Liver (tissue), 9 donors: ENCODE data around the gene PITPNC1. TPM values are rescaled to one million over a fixed set of nuclear protein-coding genes. Genes with fewer than 3 reads are reported as not detected.

Experiments used
- DNase-seq: peaks from one replicate; pipeline ENCODE4 v3.0.0-alpha.2; 2017; ENCODE audit warnings: low spot score
- H3K27ac ChIP-seq, 2 donors: one replicate each; pipeline ENCODE4 v1.7.0; 2013; ENCODE audit warnings: inconsistent platforms in 2 of 2, low read length in 2 of 2, control low read depth in 1 of 2, low read depth in 1 of 2, mild to moderate bottlenecking in 1 of 2
- H3K27me3 ChIP-seq, 4 donors: one replicate each; pipeline versions ENCODE4 v1.6.1 to v1.7.0; 2013; ENCODE audit warnings: low read length in 3 of 4, inconsistent platforms in 1 of 4, mild to moderate bottlenecking in 1 of 4, moderate library complexity in 1 of 4; ENCODE audit not compliant: control insufficient read depth in 4 of 4, insufficient read depth in 4 of 4
- H3K36me3 ChIP-seq, 4 donors: one replicate each; pipeline versions ENCODE4 v1.6.1 to v1.7.0; 2013; ENCODE audit warnings: low read length in 3 of 4, mild to moderate bottlenecking in 3 of 4, low read depth in 1 of 4, moderate library complexity in 1 of 4; ENCODE audit not compliant: control insufficient read depth in 4 of 4, insufficient read depth in 3 of 4
- H3K4me1 ChIP-seq, 4 donors: one replicate each; pipeline versions ENCODE4 v1.6.1 to v1.7.0; 2013; ENCODE audit warnings: low read length in 3 of 4, mild to moderate bottlenecking in 3 of 4, moderate library complexity in 1 of 4; ENCODE audit not compliant: control insufficient read depth in 4 of 4, insufficient read depth in 4 of 4
- H3K4me3 ChIP-seq, 3 donors: one replicate each; pipeline versions ENCODE4 v1.6.1 to v1.7.0; 2013; ENCODE audit warnings: low read length in 3 of 3, control low read depth in 1 of 3, low read depth in 1 of 3, mild to moderate bottlenecking in 1 of 3
- H3K9ac ChIP-seq, 2 donors: one replicate each; pipeline ENCODE4 v1.7.0; 2013; ENCODE audit warnings: low read length in 2 of 2, mild to moderate bottlenecking in 2 of 2, moderate library complexity in 2 of 2, control low read depth in 1 of 2, low read depth in 1 of 2
- H3K9me3 ChIP-seq, 4 donors: one replicate each; pipeline versions ENCODE4 v1.6.1 to v1.7.0; 2013; ENCODE audit warnings: low read length in 3 of 4; ENCODE audit not compliant: control insufficient read depth in 4 of 4
- ATF3 ChIP-seq: IDR thresholded peaks from 2 replicates; pipeline ENCODE4 v1.6.1; 2016; ENCODE audit warnings: antibody characterized with exemption
- CTCF ChIP-seq: fragments of 150-350 bp; IDR thresholded peaks from 2 replicates; pipeline ENCODE4 v1.5.1; 2017; ENCODE audit warnings: improper control_type of control experiment, low read depth, low read length; ENCODE audit not compliant: missing input control
- EGR1 ChIP-seq, 2 donors: IDR thresholded peaks; 2 replicates each; pipeline ENCODE4 v1.6.1; 2016 to 2018; ENCODE audit warnings: antibody characterized with exemption in 2 of 2, low read depth in 2 of 2
- GABPA ChIP-seq, 2 donors: IDR thresholded peaks in 1 of 2; conservative IDR thresholded peaks in 1 of 2; 2 replicates each; pipeline ENCODE4 v1.6.1; 2016; ENCODE audit warnings: antibody characterized with exemption in 2 of 2, mild to moderate bottlenecking in 1 of 2, moderate library complexity in 1 of 2
- HNF4A ChIP-seq, 2 donors: conservative IDR thresholded peaks; 2 replicates each; pipeline ENCODE4 v1.6.1; 2016; ENCODE audit warnings: antibody characterized with exemption in 2 of 2, mild to moderate bottlenecking in 2 of 2
- HNF4G ChIP-seq: IDR thresholded peaks from 2 replicates; pipeline ENCODE4 v1.6.1; 2016; ENCODE audit warnings: antibody characterized with exemption
- JUND ChIP-seq, 2 donors: IDR thresholded peaks; 2 replicates each; pipeline ENCODE4 v1.6.1; 2016; ENCODE audit warnings: antibody characterized with exemption in 2 of 2
- MAX ChIP-seq: IDR thresholded peaks from 2 replicates; pipeline ENCODE4 v1.6.1; 2016; ENCODE audit warnings: antibody characterized with exemption
- NR2F2 ChIP-seq: IDR thresholded peaks from 2 replicates; pipeline ENCODE4 v1.6.1; 2016; ENCODE audit warnings: antibody characterized with exemption
- RAD21 ChIP-seq, 2 donors: IDR thresholded peaks; 2 replicates each; pipeline ENCODE4 v1.6.1; 2016; ENCODE audit warnings: antibody characterized with exemption in 2 of 2, mild to moderate bottlenecking in 2 of 2
- REST ChIP-seq: IDR thresholded peaks from 2 replicates; pipeline ENCODE4 v1.6.1; 2016; ENCODE audit warnings: antibody characterized with exemption, mild to moderate bottlenecking
- RXRA ChIP-seq, 2 donors: IDR thresholded peaks; 2 replicates each; pipeline ENCODE4 v1.6.1; 2017 to 2018; ENCODE audit warnings: antibody characterized with exemption in 2 of 2, mild to moderate bottlenecking in 1 of 2
- SP1 ChIP-seq: IDR thresholded peaks from 2 replicates; pipeline ENCODE4 v1.6.1; 2018; ENCODE audit warnings: antibody characterized with exemption, mild to moderate bottlenecking
- YY1 ChIP-seq: IDR thresholded peaks from 2 replicates; pipeline ENCODE4 v1.6.1; 2016; ENCODE audit warnings: antibody characterized with exemption, mild to moderate bottlenecking
- WGBS: extraction: QIAGEN DNeasy Blood & Tissue Kit; methylation state at CpG from one replicate; pipeline ENCODE4 v1.1.7; 2013; 5-methylcytosine and 5-hydroxymethylcytosine counted together
- polyA plus RNA-seq, 2 donors: library from polyadenylated mRNA; stranded (reverse) in 1 of 2; unstranded in 1 of 2; fragments of 200-250 nt in 1 of 2; fragments of >200 nt in 1 of 2; fragmentation: Nextera tagmentation in 1 of 2; extraction: Ambion mirVana in 1 of 2; gene quantifications; one replicate each; pipeline versions ENCODE4 v1.2.1 to v1.2.3, GENCODE V29; 2013 to 2015
- total RNA-seq, 2 donors: library from RNA; depleted of rRNA; stranded (reverse); fragments of >200 nt; gene quantifications; one replicate each; pipeline ENCODE4 v1.2.3, GENCODE V29; 2014
- donor health status: healthy.
- donor health status: healthy.
- donor health status: healthy.
- donor health status: healthy.
- donor health status: healthy.

Gene PITPNC1
- total and polyA plus RNA-seq, 4 donors: 2.3 to 10.2 (median 5.7) TPM

- Histone ChIP-seq H3K9me3 (no peaks in the 10 kb centered on the region), H3K9ac (no peak overlapping the region), H3K36me3 (no peaks in the 10 kb centered on the region), H3K27me3 (no peaks in the 10 kb centered on the region), H3K27ac (no peak overlapping the region), H3K4me3 (no peak overlapping the region), H3K4me1 (peaks cover 0 to 6% (median 2%) of the 10 kb centered on the region in 4 donors)
- 75% methylated on average over 12 of the region's 12 CpGs for WGBS
- TF ChIP-seq RXRA (IDR thresholded peaks at IDR 0.05) (no peak), HNF4A (conservative IDR thresholded peaks at IDR 0.05) (no peak), GABPA (IDR thresholded peaks at IDR 0.05 in 1 of 2, conservative IDR thresholded peaks at IDR 0.05 in 1 of 2) (no peak), ATF3 (no peak), CTCF (no peak), HNF4G (no peak), SP1 (no peak), REST (no peak), YY1 (no peak)
- no peak for DNase-seq
Measured at GRCh38 chr17:67531291-67531690, 154.2 kb downstream of the PITPNC1 start.

GRCh38 chr17:67532326-67532871 lies 155.3 kb downstream of the PITPNC1 start:
- no peak for TF ChIP-seq NR2F2
- no peak for TF ChIP-seq EGR1 (IDR thresholded peaks at IDR 0.05; ENCODE audit: low read depth in 2 of 2)
- TF ChIP-seq JUND (IDR thresholded peaks at IDR 0.05): no peak
- TF ChIP-seq RAD21 (IDR thresholded peaks at IDR 0.05): no peak
- TF ChIP-seq REST: no peak
- TF ChIP-seq MAX: no peak
- H3K36me3 ChIP-seq: no peaks in the 10 kb centered on the region
- H3K27me3 ChIP-seq: no peaks in the 10 kb centered on the region
- no peak overlapping the region for H3K4me3 ChIP-seq
- H3K27ac ChIP-seq: no peak overlapping the region
- no peak for DNase-seq
- no peak overlapping the region for H3K9ac ChIP-seq
- no peaks in the 10 kb centered on the region for H3K9me3 ChIP-seq
- H3K4me1 ChIP-seq: peaks cover 0 to 6% (median 2%) of the 10 kb centered on the region in 4 donors
- WGBS: 92% methylated on average over 10 of the region's 10 CpGs
